ENCODE results near the gene IFIH1.

DNA sequence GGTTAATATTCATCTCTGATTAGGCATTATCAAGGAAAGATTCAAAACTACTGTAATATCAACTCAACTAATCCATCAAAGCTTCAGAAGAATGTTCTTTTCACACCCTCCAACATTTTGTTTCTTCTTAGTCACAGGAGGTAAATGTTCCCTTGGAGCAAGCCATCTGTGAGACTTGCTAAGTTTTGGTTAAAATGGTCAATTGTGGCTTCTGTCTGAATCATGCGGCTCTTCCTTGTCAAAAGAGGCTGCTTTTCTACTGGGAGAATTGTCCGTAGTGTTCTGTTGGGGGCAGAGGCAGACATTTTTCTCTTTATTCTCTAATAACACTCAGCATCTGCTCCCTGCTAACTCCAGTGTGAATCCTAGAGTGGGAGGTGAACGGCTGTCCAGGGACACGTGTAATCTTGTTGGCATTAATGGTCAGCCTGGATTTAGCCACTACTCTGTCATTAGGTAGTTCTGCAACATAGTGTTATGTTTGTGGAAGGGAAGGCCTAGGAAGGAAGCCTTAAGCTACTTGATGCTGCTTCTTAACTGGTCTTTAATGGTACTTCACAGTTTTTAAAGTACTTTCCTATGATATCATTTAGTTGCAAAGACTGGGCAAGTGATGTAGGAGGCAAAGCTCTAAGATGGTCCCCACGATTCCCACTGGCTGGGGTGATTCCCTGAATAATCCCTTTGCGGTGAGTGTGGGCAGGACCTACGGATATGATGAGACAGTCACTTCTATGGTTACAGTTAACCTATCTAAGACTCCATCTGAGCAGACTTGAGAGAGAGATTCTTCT is 52.6 kb downstream of the IFIH1 start:
- TF ChIP-seq EZH2phosphoT487 (IDR thresholded peaks at IDR 0.05; ENCODE audit: borderline replicate concordance) = no peak
- TF ChIP-seq, protein P1, sequence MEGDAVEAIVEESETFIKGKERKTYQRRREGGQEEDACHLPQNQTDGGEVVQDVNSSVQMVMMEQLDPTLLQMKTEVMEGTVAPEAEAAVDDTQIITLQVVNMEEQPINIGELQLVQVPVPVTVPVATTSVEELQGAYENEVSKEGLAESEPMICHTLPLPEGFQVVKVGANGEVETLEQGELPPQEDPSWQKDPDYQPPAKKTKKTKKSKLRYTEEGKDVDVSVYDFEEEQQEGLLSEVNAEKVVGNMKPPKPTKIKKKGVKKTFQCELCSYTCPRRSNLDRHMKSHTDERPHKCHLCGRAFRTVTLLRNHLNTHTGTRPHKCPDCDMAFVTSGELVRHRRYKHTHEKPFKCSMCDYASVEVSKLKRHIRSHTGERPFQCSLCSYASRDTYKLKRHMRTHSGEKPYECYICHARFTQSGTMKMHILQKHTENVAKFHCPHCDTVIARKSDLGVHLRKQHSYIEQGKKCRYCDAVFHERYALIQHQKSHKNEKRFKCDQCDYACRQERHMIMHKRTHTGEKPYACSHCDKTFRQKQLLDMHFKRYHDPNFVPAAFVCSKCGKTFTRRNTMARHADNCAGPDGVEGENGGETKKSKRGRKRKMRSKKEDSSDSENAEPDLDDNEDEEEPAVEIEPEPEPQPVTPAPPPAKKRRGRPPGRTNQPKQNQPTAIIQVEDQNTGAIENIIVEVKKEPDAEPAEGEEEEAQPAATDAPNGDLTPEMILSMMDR (conservative IDR thresholded peaks at IDR 0.05; ENCODE audit: low read length) = no peak
